SIG-M5 treated with dmso at 0.1 percent for 504 hours (cell line): ENCODE data around the gene TBCA.

Experiments
- DNase-seq: peaks from one replicate; lab custom pipeline; 2025; ENCODE audit not compliant: unreplicated experiment; lab: John Stamatoyannopoulos, UW

Gene TBCA

GRCh38 chr5:77644371-77645157, 131.6 kb downstream of the TBCA start:
- peak; percentile 17 for DNase-seq

- peak; percentile 44 for DNase-seq
These were observed 132.3 kb downstream of the TBCA start for GRCh38 chr5:77643654-77644370.

GRCh38 chr5:77642738-77643653, 133.1 kb downstream of the TBCA start:
- no peak for DNase-seq

GRCh38 chr5:77641963-77642737, 134.0 kb downstream of the TBCA start:
- no peak for DNase-seq

GRCh38 chr5:77641397-77641943, 134.7 kb downstream of the TBCA start:
- no peak for DNase-seq
